Lower lobe of right lung (tissue), 2 donors: ENCODE data around the gene RAPGEF5. TPM values are rescaled to one million over a fixed set of nuclear protein-coding genes. Genes with fewer than 3 reads are reported as not detected.

Experiments used
- ATAC-seq, 2 donors: fragments of 200-7000 bp; cut with Tn5 transposase; one replicate each; pipeline ENCODE4 v1.9.1; 2020 to 2022; ENCODE audit warnings: mild to moderate bottlenecking in 2 of 2, moderate library complexity in 2 of 2
- DNase-seq: peaks from one replicate; pipeline ENCODE4 v3.0.0-alpha.2; 2020
- H3K27ac ChIP-seq: fragments of 200-600 bp; one replicate; pipeline ENCODE4 v1.8.0; 2022
- H3K27me3 ChIP-seq: fragments of 200-600 bp; one replicate; pipeline ENCODE4 v1.8.0; 2022; ENCODE audit warnings: low read depth
- H3K36me3 ChIP-seq: fragments of 200-600 bp; one replicate; pipeline ENCODE4 v1.8.0; 2022; ENCODE audit warnings: mild to moderate bottlenecking
- H3K4me1 ChIP-seq: fragments of 200-600 bp; one replicate; pipeline ENCODE4 v1.8.0; 2022
- H3K4me3 ChIP-seq: fragments of 200-600 bp; one replicate; pipeline ENCODE4 v1.8.0; 2022; ENCODE audit warnings: mild to moderate bottlenecking
- H3K9me3 ChIP-seq: fragments of 200-600 bp; one replicate; pipeline ENCODE4 v1.8.0; 2022
- intact Hi-C: fragments of 100-400 bp; cut with DNase I; formaldehyde crosslinking; loops from one replicate; pipeline ENCODE4 v1.11.0; 2022
- total RNA-seq: library from RNA; stranded (reverse); fragmentation: NEBNext Ultra II Directional; extraction: Animal tissue kit (Norgen Biotek cat#: 25700); gene quantifications from one replicate; pipeline ENCODE4 v1.2.1, GENCODE V29; 2021
- TF ChIP-seq, protein P1 (sequence below): fragments of 200-600 bp; IDR thresholded peaks from one replicate; pipeline ENCODE4 v1.8.0; 2022; ENCODE audit warnings: antibody characterized with exemption, mild to moderate bottlenecking
- donor health status: DM: no; HTN: yes; CAD: no; lungs with severe emphysema.

Gene RAPGEF5
- total RNA-seq, 1 donor from 2014 or later, result 85.1 TPM

- H3K4me1 ChIP-seq, result no peaks in the 10 kb centered on the region
- H3K27me3 ChIP-seq, result peaks cover 3% of the 10 kb centered on the region
- H3K4me3 ChIP-seq, result no peak overlapping the region
- intact Hi-C loops, result no loop called here
- H3K9me3 ChIP-seq, result no peaks in the 10 kb centered on the region
- no peaks in the 10 kb centered on the region for H3K36me3 ChIP-seq
- DNase-seq, result no peak
- TF ChIP-seq, protein P1, sequence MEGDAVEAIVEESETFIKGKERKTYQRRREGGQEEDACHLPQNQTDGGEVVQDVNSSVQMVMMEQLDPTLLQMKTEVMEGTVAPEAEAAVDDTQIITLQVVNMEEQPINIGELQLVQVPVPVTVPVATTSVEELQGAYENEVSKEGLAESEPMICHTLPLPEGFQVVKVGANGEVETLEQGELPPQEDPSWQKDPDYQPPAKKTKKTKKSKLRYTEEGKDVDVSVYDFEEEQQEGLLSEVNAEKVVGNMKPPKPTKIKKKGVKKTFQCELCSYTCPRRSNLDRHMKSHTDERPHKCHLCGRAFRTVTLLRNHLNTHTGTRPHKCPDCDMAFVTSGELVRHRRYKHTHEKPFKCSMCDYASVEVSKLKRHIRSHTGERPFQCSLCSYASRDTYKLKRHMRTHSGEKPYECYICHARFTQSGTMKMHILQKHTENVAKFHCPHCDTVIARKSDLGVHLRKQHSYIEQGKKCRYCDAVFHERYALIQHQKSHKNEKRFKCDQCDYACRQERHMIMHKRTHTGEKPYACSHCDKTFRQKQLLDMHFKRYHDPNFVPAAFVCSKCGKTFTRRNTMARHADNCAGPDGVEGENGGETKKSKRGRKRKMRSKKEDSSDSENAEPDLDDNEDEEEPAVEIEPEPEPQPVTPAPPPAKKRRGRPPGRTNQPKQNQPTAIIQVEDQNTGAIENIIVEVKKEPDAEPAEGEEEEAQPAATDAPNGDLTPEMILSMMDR, result no peak
- ATAC-seq, result no peak
- H3K27ac ChIP-seq, result no peak overlapping the region
Observed at GRCh38 chr7:22074897-22075296, 282.1 kb downstream of the RAPGEF5 start.

Other genes with a start within 250 kb of the RAPGEF5 start
- 1.5 TPM for gene STEAP1B, start 143.0 kb upstream of the RAPGEF5 start, total RNA-seq